Activated T-helper 2 cell treated with anti-CD3 and anti-CD28 coated beads, Interferon-gamma antibody, Interleukin-2, Interleukin-4, amounts not matched to agents 10 μg/mL and 5 μg/mL and 100 μg/mL, durations not matched to agents 14 hours and 24 hours and 36 hours (primary cell): ENCODE results near the gene DDX46. TPM values are rescaled to one million over a fixed set of nuclear protein-coding genes. Genes with fewer than 3 reads are reported as not detected.
"Not testable (repeated sequence)": the region's sequence is repeated elsewhere in the genome, so short reads cannot be mapped to it uniquely, and the experiment has no call there.

Experiments used
- DNase-seq: peaks from one replicate; pipeline ENCODE4 v3.0.0; 2021; ENCODE audit warnings: low spot score
- H3K27ac Mint-ChIP-seq: one replicate; pipeline ENCODE4 v1.8.0; 2021; ENCODE audit warnings: mixed read lengths
- H3K27me3 Mint-ChIP-seq: one replicate; pipeline ENCODE4 v1.8.0; 2021; ENCODE audit warnings: low read depth, mixed read lengths
- H3K36me3 Mint-ChIP-seq: one replicate; pipeline ENCODE4 v1.8.0; 2021; ENCODE audit warnings: low read depth, mixed read lengths
- H3K4me1 Mint-ChIP-seq: one replicate; pipeline ENCODE4 v1.8.0; 2021; ENCODE audit warnings: low read depth, mixed read lengths
- H3K4me3 Mint-ChIP-seq: one replicate; pipeline ENCODE4 v1.8.0; 2021; ENCODE audit warnings: low read depth, mild to moderate bottlenecking, moderate library complexity, mixed read lengths
- H3K9me3 Mint-ChIP-seq: one replicate; pipeline ENCODE4 v1.8.0; 2021; ENCODE audit warnings: mixed read lengths
- intact Hi-C: fragments of 100-400 bp; cut with micrococcal nuclease; formaldehyde crosslinking; loops from one replicate; pipeline ENCODE4 v1.15.1; 2023
- total RNA-seq: library from RNA; stranded (reverse); gene quantifications from 2 replicates; pipeline ENCODE4 v1.2.3, GENCODE V29; 2022

The DDX46 gene
- 75.2 and 83.9 TPM in 2 replicates for total RNA-seq

- peak within 1 kb of the TSS; percentile 100 for H3K4me3 Mint-ChIP-seq
- DNase-seq: peak; percentile 94
- H3K27ac Mint-ChIP-seq: peak within 1 kb of the TSS; percentile 97
- intact Hi-C loops: loop anchor here (1.0 to 5.0 kb wide), 5 partner anchors 20 to 581 kb away; partner anchors contain the start of genes CAMLG, CDKN2AIPNL, PCBD2 and SKP1
- H3K9me3 Mint-ChIP-seq: no peaks in the 10 kb centered on the region
- H3K27me3 Mint-ChIP-seq: no peaks in the 10 kb centered on the region
- peaks cover 8% of the 10 kb centered on the region for H3K36me3 Mint-ChIP-seq
- H3K4me1 Mint-ChIP-seq: peaks cover 24% of the 10 kb centered on the region
Observed at GRCh38 chr5:134758504-134759341, at the start of gene DDX46. Gene DDX46, plus strand, starts transcription at chr5:134758779. Its CDS starts 160 bp downstream, at chr5:134758939.

GRCh38 chr5:134714120-134714519 is 44.5 kb upstream of the DDX46 start:
- intact Hi-C loops: no loop called here
- H3K4me1 Mint-ChIP-seq: no peaks in the 10 kb centered on the region
- H3K9me3 Mint-ChIP-seq: no peaks in the 10 kb centered on the region
- H3K4me3 Mint-ChIP-seq: no peak overlapping the region
- no peak for DNase-seq
- no peak overlapping the region for H3K27ac Mint-ChIP-seq
- H3K36me3 Mint-ChIP-seq: peaks cover 51% of the 10 kb centered on the region
- H3K27me3 Mint-ChIP-seq: no peaks in the 10 kb centered on the region

GRCh38 chr5:134714541-134714940 is 44.0 kb upstream of the DDX46 start:
- H3K9me3 Mint-ChIP-seq: no peaks in the 10 kb centered on the region
- no peak for DNase-seq
- peaks cover 47% of the 10 kb centered on the region for H3K36me3 Mint-ChIP-seq
- H3K4me3 Mint-ChIP-seq: no peak overlapping the region
- no peaks in the 10 kb centered on the region for H3K27me3 Mint-ChIP-seq
- H3K4me1 Mint-ChIP-seq: no peaks in the 10 kb centered on the region
- intact Hi-C loops: no loop called here
- no peak overlapping the region for H3K27ac Mint-ChIP-seq

DNA sequence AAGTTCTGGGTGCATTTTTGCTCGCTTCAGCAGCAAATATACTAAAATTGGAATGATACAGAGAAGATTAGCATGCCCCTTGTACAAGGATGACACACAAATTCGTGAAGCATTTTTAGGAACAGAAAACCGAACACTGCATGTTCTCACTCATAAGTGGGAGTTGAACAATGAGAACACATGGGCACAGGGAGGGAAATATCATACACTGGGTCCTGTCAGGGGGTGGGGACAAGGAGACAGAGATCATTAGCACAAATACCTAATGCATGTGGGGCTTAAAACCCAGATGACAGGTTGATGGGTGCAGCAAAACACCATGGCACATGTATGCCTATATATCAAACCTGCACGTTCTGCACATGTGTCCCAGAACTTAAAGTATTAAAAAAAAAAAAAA is 43.1 kb upstream of the DDX46 start:
- H3K4me3 Mint-ChIP-seq, intact Hi-C loops, H3K4me1 Mint-ChIP-seq, H3K27me3 Mint-ChIP-seq, DNase-seq, H3K9me3 Mint-ChIP-seq, H3K27ac Mint-ChIP-seq: not testable (repeated sequence)
- peaks cover 44% of the 10 kb centered on the region for H3K36me3 Mint-ChIP-seq

DNA sequence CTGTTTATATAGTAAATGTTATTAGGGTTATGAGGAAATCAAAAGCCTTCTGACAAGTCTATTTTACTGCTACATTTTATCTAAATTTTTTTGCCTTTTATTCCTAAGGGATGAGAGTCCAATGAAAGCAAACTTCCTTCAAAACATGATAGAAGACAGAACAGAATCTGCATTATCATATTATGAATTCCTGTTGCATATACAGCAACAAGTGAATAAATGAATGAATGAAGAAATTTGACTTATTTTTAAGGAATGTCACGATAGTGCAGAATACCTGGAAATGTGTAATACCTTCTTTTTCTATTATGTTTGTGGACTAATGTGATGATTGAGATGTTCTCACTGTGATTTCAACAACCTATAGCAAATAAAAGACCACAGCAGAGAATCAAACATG is 33.7 kb upstream of the DDX46 start:
- Mint-ChIP-seq H3K9me3 (no peaks in the 10 kb centered on the region), H3K27me3 (no peaks in the 10 kb centered on the region), H3K36me3 (peaks cover 27% of the 10 kb centered on the region), H3K27ac (no peak overlapping the region), H3K4me3 (no peak overlapping the region), H3K4me1 (no peaks in the 10 kb centered on the region)
- intact Hi-C loops: no loop called here
- no peak for DNase-seq

DNA sequence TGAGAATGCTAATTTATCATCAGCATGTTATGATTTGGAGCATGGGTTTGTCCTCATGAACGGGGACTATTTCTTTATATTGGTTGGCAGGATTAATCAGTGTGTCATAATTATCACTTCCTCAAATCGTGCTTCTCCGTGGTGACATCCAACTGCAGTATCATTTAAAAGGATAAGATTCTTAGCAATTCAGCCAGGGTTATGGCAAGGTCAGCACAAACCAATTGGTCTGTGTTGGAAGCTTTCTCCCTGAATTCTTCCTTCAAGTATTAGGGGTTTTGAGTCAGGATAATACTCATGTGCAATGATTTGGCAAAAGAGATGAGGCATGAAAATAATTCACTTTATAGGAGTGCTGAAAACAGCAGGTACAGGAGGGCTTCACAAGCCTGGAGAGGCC is 25.8 kb upstream of the DDX46 start:
- intact Hi-C loops: loop anchor here (10.0 kb wide), 1 partner anchor 208 kb away; the partner anchor contains the start of gene JADE2
- H3K27ac Mint-ChIP-seq: no peak overlapping the region

GRCh38 chr5:134735243-134735642 is 23.3 kb upstream of the DDX46 start:
- intact Hi-C loops: loop anchor here (5.0 to 10.0 kb wide), 2 partner anchors 210 to 363 kb away; partner anchors contain the start of genes JADE2 and UBE2B
- Mint-ChIP-seq H3K36me3 (no peaks in the 10 kb centered on the region), H3K27ac (no peak overlapping the region), H3K4me1 (peaks cover 15% of the 10 kb centered on the region), H3K27me3 (no peaks in the 10 kb centered on the region), H3K4me3 (no peak overlapping the region), H3K9me3 (no peaks in the 10 kb centered on the region)
- DNase-seq: no peak

More for the DNA sequence above, 25.8 kb upstream of the DDX46 start:
- H3K9me3 Mint-ChIP-seq: no peaks in the 10 kb centered on the region
- H3K4me1 Mint-ChIP-seq: peaks cover 5% of the 10 kb centered on the region
- no peak overlapping the region for H3K4me3 Mint-ChIP-seq
- DNase-seq: no peak
- H3K36me3 Mint-ChIP-seq: no peaks in the 10 kb centered on the region
- H3K27me3 Mint-ChIP-seq: no peaks in the 10 kb centered on the region

DNA sequence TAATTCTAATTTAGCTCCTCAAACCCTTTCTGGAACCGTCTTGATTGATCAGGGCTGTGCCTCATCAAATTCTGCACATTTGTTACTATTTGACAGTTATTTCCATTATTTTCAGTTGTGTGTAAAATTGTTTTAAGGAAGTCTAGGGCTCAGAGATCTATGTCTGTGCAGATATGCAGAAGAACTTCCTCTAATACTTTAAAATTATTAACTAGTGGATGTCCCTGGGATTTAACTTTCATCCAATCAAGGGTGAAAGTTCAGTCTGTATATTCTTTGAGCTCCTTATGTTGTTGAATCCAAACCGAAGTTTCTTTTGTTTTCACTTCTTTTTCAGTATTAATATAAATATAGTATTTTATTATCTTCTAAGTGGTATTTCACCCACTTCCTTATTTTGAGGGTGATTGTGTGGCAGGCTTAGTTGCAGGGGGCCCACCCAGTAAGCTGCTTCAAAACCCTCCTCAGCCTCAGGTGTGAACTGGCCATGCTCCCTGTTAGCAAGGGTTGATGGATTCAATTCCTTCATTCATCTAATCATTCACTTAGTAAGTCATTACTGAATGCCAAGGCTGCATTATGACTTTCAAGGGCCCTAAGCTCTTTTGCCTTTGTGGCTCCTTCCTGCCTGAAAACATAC is 22.3 kb upstream of the DDX46 start:
- Mint-ChIP-seq H3K4me3 (no peak overlapping the region), H3K4me1 (peaks cover 16% of the 10 kb centered on the region), H3K36me3 (peaks cover 4% of the 10 kb centered on the region), H3K27ac (no peak overlapping the region), H3K9me3 (no peaks in the 10 kb centered on the region), H3K27me3 (no peaks in the 10 kb centered on the region)
- no peak for DNase-seq
- intact Hi-C loops: loop anchor here (5.0 to 10.0 kb wide), 2 partner anchors 211 to 364 kb away; partner anchors contain the start of genes JADE2 and UBE2B

DNA sequence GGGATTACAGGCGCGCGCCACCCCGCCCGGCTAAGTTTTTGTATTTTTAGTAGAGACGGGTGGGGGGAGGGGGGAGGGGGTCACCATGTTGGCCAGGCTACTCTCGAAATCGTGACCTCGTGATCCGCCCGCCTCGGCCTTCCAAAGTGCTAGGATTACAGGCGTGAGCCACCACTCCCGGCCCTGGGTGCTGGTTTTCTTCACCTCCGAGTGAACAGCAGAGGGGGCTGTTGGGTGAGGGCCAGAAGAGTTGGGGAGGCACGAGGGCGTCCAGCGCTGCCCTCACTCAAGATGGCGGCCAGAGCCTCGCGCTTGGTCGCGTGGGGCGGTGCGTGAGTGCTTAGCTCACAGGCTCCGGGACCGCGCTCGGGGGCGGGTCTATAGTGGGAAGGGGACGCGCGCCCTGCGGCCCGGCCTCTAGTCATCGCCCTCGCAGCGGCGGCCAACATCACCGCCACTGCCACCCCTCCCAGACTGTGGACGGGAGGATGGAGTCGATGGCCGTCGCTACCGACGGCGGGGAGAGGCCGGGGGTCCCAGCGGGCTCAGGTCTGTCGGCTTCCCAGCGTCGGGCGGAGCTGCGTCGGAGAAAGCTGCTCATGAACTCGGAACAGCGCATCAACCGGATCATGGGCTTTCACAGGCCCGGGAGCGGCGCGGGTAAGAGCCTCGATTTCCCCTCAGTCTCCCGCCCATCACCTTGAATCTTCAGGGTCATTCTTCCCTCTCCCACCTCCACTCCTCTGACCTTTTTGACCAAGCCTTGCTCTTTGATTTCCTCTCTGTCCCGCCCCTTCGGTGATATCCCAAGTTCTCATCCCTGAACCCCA is 20.2 kb upstream of the DDX46 start, which contains the start of gene CAMLG:
TSS of gene CAMLG (plus strand) at position 416 of the 830 bp plus-strand sequence. CDS start at position 489, 73 bp downstream.
- peaks cover 16% of the 10 kb centered on the region for H3K4me1 Mint-ChIP-seq
- no peaks in the 10 kb centered on the region for H3K27me3 Mint-ChIP-seq
- peak within 1 kb of the TSS; percentile 91 for H3K4me3 Mint-ChIP-seq
- no peaks in the 10 kb centered on the region for H3K9me3 Mint-ChIP-seq
- H3K36me3 Mint-ChIP-seq: peaks cover 11% of the 10 kb centered on the region
- intact Hi-C loops: loop anchor here (1.0 to 10.0 kb wide), 8 partner anchors 20 to 366 kb away; partner anchors contain the start of genes C5orf24, DDX46, JADE2 and PCBD2
- H3K27ac Mint-ChIP-seq: peak within 1 kb of the TSS; percentile 87
- DNase-seq: peak; percentile 97

- Mint-ChIP-seq H3K27me3 (no peaks in the 10 kb centered on the region), H3K9me3 (no peaks in the 10 kb centered on the region), H3K27ac (peak overlapping the region; percentile 87), H3K36me3 (peaks cover 14% of the 10 kb centered on the region), H3K4me1 (peaks cover 16% of the 10 kb centered on the region), H3K4me3 (peak overlapping the region; percentile 91)
- intact Hi-C loops: loop anchor here (1.0 to 10.0 kb wide), 8 partner anchors 19 to 367 kb away; partner anchors contain the start of genes C5orf24, DDX46, JADE2 and PCBD2
- DNase-seq: peak; percentile 32
Observed at GRCh38 chr5:134738963-134739661, 19.5 kb upstream of the DDX46 start.

GRCh38 chr5:134741052-134741451 is 17.5 kb upstream of the DDX46 start:
- DNase-seq: no peak
- no peaks in the 10 kb centered on the region for H3K27me3 Mint-ChIP-seq
- H3K4me1 Mint-ChIP-seq: peaks cover 14% of the 10 kb centered on the region
- H3K9me3 Mint-ChIP-seq: no peaks in the 10 kb centered on the region
- intact Hi-C loops: no loop called here
- H3K4me3 Mint-ChIP-seq: no peak overlapping the region
- H3K36me3 Mint-ChIP-seq: peaks cover 14% of the 10 kb centered on the region
- no peak overlapping the region for H3K27ac Mint-ChIP-seq

- intact Hi-C loops: no loop called here
- Mint-ChIP-seq H3K27me3 (no peaks in the 10 kb centered on the region), H3K36me3 (peaks cover 14% of the 10 kb centered on the region), H3K4me1 (peaks cover 14% of the 10 kb centered on the region), H3K4me3 (no peak overlapping the region), H3K27ac (no peak overlapping the region), H3K9me3 (no peaks in the 10 kb centered on the region)
- no peak for DNase-seq
Observed at GRCh38 chr5:134742134-134742533, 16.4 kb upstream of the DDX46 start.
